Measurements from ENCODE around the gene SH3RF2. TPM values are rescaled to one million over a fixed set of nuclear protein-coding genes. Genes with fewer than 3 reads are reported as not detected.

Gene SH3RF2
- total RNA-seq, 3 donors from 2014 or later, result 6.6 to 9.5 (median 9.4) TPM

DNA sequence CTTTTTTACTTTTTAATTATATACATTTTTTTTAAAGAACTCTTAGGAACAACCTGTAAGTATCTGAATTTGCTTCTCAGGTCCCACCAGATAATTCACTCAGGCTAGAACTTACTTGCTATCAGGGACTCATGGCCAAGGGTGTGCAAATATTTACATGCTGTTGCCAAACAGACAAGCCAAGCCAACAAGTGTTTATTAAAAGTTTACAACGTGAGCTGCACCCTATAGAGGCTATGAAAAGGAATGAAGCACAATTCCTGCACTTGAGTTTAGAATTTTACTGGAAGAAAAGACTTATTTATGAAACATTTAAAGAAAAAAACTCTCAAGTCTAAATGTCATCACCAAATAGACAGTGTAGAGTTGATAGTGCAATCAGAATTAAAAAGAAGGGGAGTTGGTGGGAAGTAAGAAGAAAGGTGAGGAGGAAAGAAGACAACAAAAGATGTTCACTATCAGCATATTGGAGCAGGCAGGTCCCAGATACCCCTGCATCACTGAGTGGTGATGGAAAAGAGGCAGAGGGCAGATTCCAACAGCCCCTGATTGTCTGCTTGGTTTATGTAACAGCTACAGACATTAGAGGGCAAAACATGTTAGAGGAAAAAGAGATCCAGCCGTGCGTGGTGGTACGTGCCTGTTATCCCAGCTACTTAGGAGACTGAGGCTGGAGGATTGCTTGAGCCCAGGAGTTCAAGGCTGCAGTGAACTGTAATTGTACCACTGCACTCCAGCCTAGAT, 32.8 kb downstream of the SH3RF2 start:
- H3K27me3 ChIP-seq, result no peaks in the 10 kb centered on the region
- H3K4me3 ChIP-seq, result no peak overlapping the region
- H3K4me1 ChIP-seq, result no peaks in the 10 kb centered on the region
- H3K36me3 ChIP-seq, result no peaks in the 10 kb centered on the region
- intact Hi-C loops (cut with DNase I; ENCODE audit: low total_unique reads), result no loop called here
- no peaks in the 10 kb centered on the region for H3K9me3 ChIP-seq
- no peak for DNase-seq (ENCODE audit: low spot score in 2 of 2)
- TF ChIP-seq POLR2A (IDR thresholded peaks at IDR 0.05), result no peak
- TF ChIP-seq, protein P1, sequence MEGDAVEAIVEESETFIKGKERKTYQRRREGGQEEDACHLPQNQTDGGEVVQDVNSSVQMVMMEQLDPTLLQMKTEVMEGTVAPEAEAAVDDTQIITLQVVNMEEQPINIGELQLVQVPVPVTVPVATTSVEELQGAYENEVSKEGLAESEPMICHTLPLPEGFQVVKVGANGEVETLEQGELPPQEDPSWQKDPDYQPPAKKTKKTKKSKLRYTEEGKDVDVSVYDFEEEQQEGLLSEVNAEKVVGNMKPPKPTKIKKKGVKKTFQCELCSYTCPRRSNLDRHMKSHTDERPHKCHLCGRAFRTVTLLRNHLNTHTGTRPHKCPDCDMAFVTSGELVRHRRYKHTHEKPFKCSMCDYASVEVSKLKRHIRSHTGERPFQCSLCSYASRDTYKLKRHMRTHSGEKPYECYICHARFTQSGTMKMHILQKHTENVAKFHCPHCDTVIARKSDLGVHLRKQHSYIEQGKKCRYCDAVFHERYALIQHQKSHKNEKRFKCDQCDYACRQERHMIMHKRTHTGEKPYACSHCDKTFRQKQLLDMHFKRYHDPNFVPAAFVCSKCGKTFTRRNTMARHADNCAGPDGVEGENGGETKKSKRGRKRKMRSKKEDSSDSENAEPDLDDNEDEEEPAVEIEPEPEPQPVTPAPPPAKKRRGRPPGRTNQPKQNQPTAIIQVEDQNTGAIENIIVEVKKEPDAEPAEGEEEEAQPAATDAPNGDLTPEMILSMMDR (IDR thresholded peaks at IDR 0.05), result no peak
- TF ChIP-seq POLR2AphosphoS5 (IDR thresholded peaks at IDR 0.05), result no peak
- no peak overlapping the region for H3K27ac ChIP-seq

DNA sequence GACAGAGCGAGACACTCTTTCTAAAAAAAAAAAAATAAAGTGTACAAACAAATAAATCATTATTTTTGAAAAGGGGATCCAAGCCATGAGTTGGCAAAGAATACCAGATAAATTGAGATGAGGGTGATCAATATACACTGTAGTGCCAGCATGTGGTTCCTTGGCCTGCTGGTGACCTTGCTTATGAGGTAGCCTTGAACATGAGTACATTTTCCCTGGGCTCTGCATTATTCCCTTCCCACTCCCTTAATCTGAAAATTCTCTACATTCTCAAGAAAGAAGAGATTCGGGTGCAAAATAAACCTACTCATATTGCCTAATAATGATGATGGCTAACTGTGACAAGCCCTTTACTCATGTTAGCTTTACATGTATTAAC, 33.3 kb downstream of the SH3RF2 start:
- Histone ChIP-seq H3K27me3 (no peaks in the 10 kb centered on the region), H3K4me1 (no peaks in the 10 kb centered on the region), H3K27ac (no peak overlapping the region), H3K4me3 (no peak overlapping the region), H3K9me3 (no peaks in the 10 kb centered on the region), H3K36me3 (no peaks in the 10 kb centered on the region)
- TF ChIP-seq, protein P1 (IDR thresholded peaks at IDR 0.05), result no peak
- TF ChIP-seq POLR2AphosphoS5 (IDR thresholded peaks at IDR 0.05) (no peak), POLR2A (IDR thresholded peaks at IDR 0.05) (no peak)
- no peak for DNase-seq (ENCODE audit: low spot score in 2 of 2)
- intact Hi-C loops (cut with DNase I; ENCODE audit: low total_unique reads), result no loop called here

- TF ChIP-seq, protein P1 (IDR thresholded peaks at IDR 0.05), result no peak
- TF ChIP-seq POLR2AphosphoS5 (IDR thresholded peaks at IDR 0.05) (no peak), POLR2A (IDR thresholded peaks at IDR 0.05) (no peak)
- no peak overlapping the region for H3K27ac ChIP-seq
- H3K4me1 ChIP-seq, result no peaks in the 10 kb centered on the region
- intact Hi-C loops (cut with DNase I; ENCODE audit: low total_unique reads), result no loop called here
- H3K27me3 ChIP-seq, result no peaks in the 10 kb centered on the region
- H3K36me3 ChIP-seq, result no peaks in the 10 kb centered on the region
- no peak for DNase-seq (ENCODE audit: low spot score in 2 of 2)
- no peaks in the 10 kb centered on the region for H3K9me3 ChIP-seq
- no peak overlapping the region for H3K4me3 ChIP-seq
These were observed 34.7 kb downstream of the SH3RF2 start for GRCh38 chr5:145971108-145971507.

- intact Hi-C loops (cut with DNase I; ENCODE audit: low total_unique reads), result loop anchor here (2.0 kb wide), 1 partner anchor 57 kb away; no protein-coding TSS in a partner anchor
- Histone ChIP-seq H3K27ac (no peak overlapping the region), H3K4me1 (no peaks in the 10 kb centered on the region), H3K36me3 (no peaks in the 10 kb centered on the region), H3K4me3 (no peak overlapping the region), H3K27me3 (no peaks in the 10 kb centered on the region), H3K9me3 (no peaks in the 10 kb centered on the region)
- TF ChIP-seq POLR2AphosphoS5 (IDR thresholded peaks at IDR 0.05) (no peak), POLR2A (IDR thresholded peaks at IDR 0.05) (no peak)
- TF ChIP-seq, protein P1 (IDR thresholded peaks at IDR 0.05), result no peak
- no peak for DNase-seq (ENCODE audit: low spot score in 2 of 2)
These were observed 35.3 kb downstream of the SH3RF2 start for GRCh38 chr5:145971701-145972100.

- intact Hi-C loops (cut with DNase I; ENCODE audit: low total_unique reads), result no loop called here
- H3K27me3 ChIP-seq, result no peaks in the 10 kb centered on the region
- DNase-seq (ENCODE audit: low spot score in 2 of 2), result no peak
- H3K4me1 ChIP-seq, result no peaks in the 10 kb centered on the region
- H3K36me3 ChIP-seq, result no peaks in the 10 kb centered on the region
- H3K4me3 ChIP-seq, result no peak overlapping the region
- no peaks in the 10 kb centered on the region for H3K9me3 ChIP-seq
- H3K27ac ChIP-seq, result no peak overlapping the region
- TF ChIP-seq, protein P1 (IDR thresholded peaks at IDR 0.05), result no peak
- no peak for TF ChIP-seq POLR2A (IDR thresholded peaks at IDR 0.05)
- no peak for TF ChIP-seq POLR2AphosphoS5 (IDR thresholded peaks at IDR 0.05)
These were observed 38.6 kb downstream of the SH3RF2 start for GRCh38 chr5:145975001-145975360.
